ENCODE results near the gene CAPN3.

DNA sequence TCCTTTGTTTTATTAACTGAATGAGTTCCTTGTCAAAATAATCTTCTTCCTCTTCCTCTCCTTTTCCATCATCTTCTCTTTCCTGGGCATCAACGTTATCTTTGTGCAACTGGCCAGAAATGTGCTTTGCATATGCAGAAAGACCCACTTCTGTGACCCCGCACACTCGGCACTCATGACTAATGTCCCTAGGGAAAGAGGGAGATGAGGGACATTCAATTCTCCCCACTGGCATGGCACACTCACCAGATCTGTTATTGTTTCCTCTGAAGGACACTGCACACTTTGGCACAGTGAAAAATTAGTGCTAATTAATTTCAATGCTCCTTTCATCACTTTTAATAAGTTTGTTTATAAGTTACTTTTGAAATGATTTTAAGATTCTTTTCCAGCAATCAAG is 97.7 kb downstream of the CAPN3 start:
- TF ChIP-seq, protein P1, sequence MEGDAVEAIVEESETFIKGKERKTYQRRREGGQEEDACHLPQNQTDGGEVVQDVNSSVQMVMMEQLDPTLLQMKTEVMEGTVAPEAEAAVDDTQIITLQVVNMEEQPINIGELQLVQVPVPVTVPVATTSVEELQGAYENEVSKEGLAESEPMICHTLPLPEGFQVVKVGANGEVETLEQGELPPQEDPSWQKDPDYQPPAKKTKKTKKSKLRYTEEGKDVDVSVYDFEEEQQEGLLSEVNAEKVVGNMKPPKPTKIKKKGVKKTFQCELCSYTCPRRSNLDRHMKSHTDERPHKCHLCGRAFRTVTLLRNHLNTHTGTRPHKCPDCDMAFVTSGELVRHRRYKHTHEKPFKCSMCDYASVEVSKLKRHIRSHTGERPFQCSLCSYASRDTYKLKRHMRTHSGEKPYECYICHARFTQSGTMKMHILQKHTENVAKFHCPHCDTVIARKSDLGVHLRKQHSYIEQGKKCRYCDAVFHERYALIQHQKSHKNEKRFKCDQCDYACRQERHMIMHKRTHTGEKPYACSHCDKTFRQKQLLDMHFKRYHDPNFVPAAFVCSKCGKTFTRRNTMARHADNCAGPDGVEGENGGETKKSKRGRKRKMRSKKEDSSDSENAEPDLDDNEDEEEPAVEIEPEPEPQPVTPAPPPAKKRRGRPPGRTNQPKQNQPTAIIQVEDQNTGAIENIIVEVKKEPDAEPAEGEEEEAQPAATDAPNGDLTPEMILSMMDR (IDR thresholded peaks at IDR 0.05), result no peak
- TF ChIP-seq POLR2AphosphoS5 (IDR thresholded peaks at IDR 0.05), result no peak
- no peak for TF ChIP-seq POLR2A (IDR thresholded peaks at IDR 0.05; ENCODE audit: low read depth)

Measured in esophagus muscularis mucosa (tissue), 3 donors.